ENCODE measurements around the gene CCDC188. TPM values are rescaled to one million over a fixed set of nuclear protein-coding genes. Genes with fewer than 3 reads are reported as not detected.

CCDC188 gene
- total RNA-seq, 1 experiment from 2014 or later = not detected

- Histone ChIP-seq H3K4me3 (ENCODE audit: low read depth, low read length, poor library complexity, severe bottlenecking) (no peak overlapping the region), H3K27ac (ENCODE audit: low read depth, low read length, poor library complexity, severe bottlenecking) (no peak overlapping the region), H3K4me1 (ENCODE audit: insufficient read depth, low read length, poor library complexity, severe bottlenecking) (no peaks in the 10 kb centered on the region), H3K27me3 (replicated peaks; ENCODE audit: insufficient read depth, low read depth, low read length, poor library complexity) (no peaks in the 10 kb centered on the region), H3K9me3 (ENCODE audit: low read depth, low read length, poor library complexity, severe bottlenecking) (no peaks in the 10 kb centered on the region), H3K36me3 (ENCODE audit: insufficient read depth, low read length, poor library complexity, severe bottlenecking) (peaks cover 85% of the 10 kb centered on the region)
- no peak for DNase-seq (ENCODE audit: low spot score)
- ChIA-PET CTCF (no interaction called here), POLR2A (ENCODE audit: low non-redundant PET) (no interaction called here)
- BruUV-seq (replicated peaks) = no TSS peak
- intact Hi-C loops (cut with micrococcal nuclease; ENCODE audit: unreplicated experiment) = no loop called here
- TF ChIP-seq EZH2 (IDR thresholded peaks at IDR 0.05; ENCODE audit: borderline replicate concordance, low read depth, low read length, poor library complexity, severe bottlenecking) (no peak), CTCF (conservative IDR thresholded peaks at IDR 0.05; ENCODE audit: low read depth, low read length) (no peak)
These were observed 43.4 kb downstream of the CCDC188 start for GRCh38 chr22:20107471-20107901.

- peaks cover 85% of the 10 kb centered on the region for H3K36me3 ChIP-seq (ENCODE audit: insufficient read depth, low read length, poor library complexity, severe bottlenecking)
- no peak for TF ChIP-seq CTCF (conservative IDR thresholded peaks at IDR 0.05; ENCODE audit: low read depth, low read length)
- no peak for TF ChIP-seq EZH2 (IDR thresholded peaks at IDR 0.05; ENCODE audit: borderline replicate concordance, low read depth, low read length, poor library complexity, severe bottlenecking)
- no peak overlapping the region for H3K4me3 ChIP-seq (ENCODE audit: low read depth, low read length, poor library complexity, severe bottlenecking)
- DNase-seq (ENCODE audit: low spot score) = no peak
- intact Hi-C loops (cut with micrococcal nuclease; ENCODE audit: unreplicated experiment) = no loop called here
- ChIA-PET CTCF (no interaction called here), POLR2A (ENCODE audit: low non-redundant PET) (no interaction called here)
- H3K9me3 ChIP-seq (ENCODE audit: low read depth, low read length, poor library complexity, severe bottlenecking) = no peaks in the 10 kb centered on the region
- no peak overlapping the region for H3K27ac ChIP-seq (ENCODE audit: low read depth, low read length, poor library complexity, severe bottlenecking)
- no peaks in the 10 kb centered on the region for H3K4me1 ChIP-seq (ENCODE audit: insufficient read depth, low read length, poor library complexity, severe bottlenecking)
- BruUV-seq (replicated peaks) = no TSS peak
- no peaks in the 10 kb centered on the region for H3K27me3 ChIP-seq (replicated peaks; ENCODE audit: insufficient read depth, low read depth, low read length, poor library complexity)
These were observed 44.0 kb downstream of the CCDC188 start for GRCh38 chr22:20106849-20107237.

- POLR2A ChIA-PET (ENCODE audit: low non-redundant PET) = no interaction called here
These were observed 44.5 kb downstream of the CCDC188 start for GRCh38 chr22:20106205-20106848.

More at GRCh38 chr22:20106205-20106848, 44.5 kb downstream of the CCDC188 start:
- intact Hi-C loops (cut with micrococcal nuclease; ENCODE audit: unreplicated experiment) = no loop called here
- Histone ChIP-seq H3K4me3 (ENCODE audit: low read depth, low read length, poor library complexity, severe bottlenecking) (no peak overlapping the region), H3K27me3 (replicated peaks; ENCODE audit: insufficient read depth, low read depth, low read length, poor library complexity) (no peaks in the 10 kb centered on the region), H3K4me1 (ENCODE audit: insufficient read depth, low read length, poor library complexity, severe bottlenecking) (no peaks in the 10 kb centered on the region), H3K27ac (ENCODE audit: low read depth, low read length, poor library complexity, severe bottlenecking) (no peak overlapping the region), H3K36me3 (ENCODE audit: insufficient read depth, low read length, poor library complexity, severe bottlenecking) (peaks cover 90% of the 10 kb centered on the region), H3K9me3 (ENCODE audit: low read depth, low read length, poor library complexity, severe bottlenecking) (no peaks in the 10 kb centered on the region)
- BruUV-seq (replicated peaks) = no TSS peak
- TF ChIP-seq CTCF (conservative IDR thresholded peaks at IDR 0.05; ENCODE audit: low read depth, low read length) = no peak
- no peak for TF ChIP-seq EZH2 (IDR thresholded peaks at IDR 0.05; ENCODE audit: borderline replicate concordance, low read depth, low read length, poor library complexity, severe bottlenecking)
- DNase-seq (ENCODE audit: low spot score) = no peak
- CTCF ChIA-PET = no interaction called here

Data from A673 (cell line).